SK-N-MC (cell line): ENCODE results near the gene PHC1.

Experiments
- EZH2 ChIP-seq: fragments of 200-600 bp; sonication (generic); IDR thresholded peaks from one replicate; pipeline ENCODE4 v1.6.1; 2017; ENCODE audit warnings: antibody characterized with exemption
- POLR2AphosphoS5 ChIP-seq: IDR thresholded peaks from 2 replicates; pipeline ENCODE4 v1.6.1; 2012; ENCODE audit warnings: mild to moderate bottlenecking, low read depth, low read length, borderline replicate concordance

- no peak for TF ChIP-seq POLR2AphosphoS5
- no peak for TF ChIP-seq EZH2
Observed at GRCh38 chr12:8985213-8985754, 71.0 kb downstream of the PHC1 start.
